Posterior cingulate gyrus (tissue), 11 donors: ENCODE data around the gene RNU6-1.

Experiments used
- DNase-seq, 10 donors: peaks; one replicate each; pipeline versions ENCODE4 v3.0.0 to v3.0.0-alpha.2; 2020 to 2021; ENCODE audit warnings: mixed read lengths in 3 of 10
- intact Hi-C: fragments of 100-400 bp; cut with DNase I; formaldehyde crosslinking; loops from one replicate; pipeline ENCODE4 v1.15.1; 2023

RNU6-1 gene

DNA sequence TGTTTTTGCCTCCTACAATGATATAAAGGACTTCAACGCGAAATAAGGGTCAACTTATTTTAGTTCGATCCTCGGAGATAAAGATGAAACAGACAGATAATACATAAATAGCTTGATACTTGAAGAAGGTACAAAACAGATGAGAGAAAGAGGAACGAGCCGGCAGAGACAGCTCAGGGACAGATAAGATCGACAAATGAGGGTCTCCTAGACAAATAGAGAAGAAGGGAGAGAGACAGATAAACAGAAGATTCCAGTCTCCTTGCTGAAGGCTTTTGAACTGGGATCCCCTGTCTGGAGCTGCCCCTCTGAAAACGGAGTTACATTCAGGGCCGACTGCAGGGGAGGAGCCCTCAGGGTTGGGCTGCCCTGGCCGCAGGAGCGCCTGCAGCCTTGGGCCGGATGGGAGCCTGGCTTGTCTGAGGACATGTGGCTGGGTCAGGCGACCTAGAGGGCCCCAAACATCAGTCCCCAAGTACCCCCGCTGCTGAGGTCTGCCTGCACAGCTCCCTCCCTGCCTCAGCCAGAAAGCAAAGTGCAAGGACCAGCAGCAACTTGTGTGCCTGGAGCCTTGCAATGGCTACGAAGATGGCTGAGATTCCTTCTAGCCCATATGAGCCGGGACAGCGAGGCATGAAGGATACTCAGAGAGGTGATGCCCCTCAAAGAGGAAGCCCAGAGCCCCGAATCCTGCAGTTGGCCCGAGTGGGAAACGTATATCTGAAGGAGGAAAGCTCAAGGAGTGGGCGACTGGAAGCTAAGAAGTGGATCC lies 15.5 kb downstream of the RNU6-1 start:
- intact Hi-C loops = no loop called here
- peak in 3 of 10 donors; percentile 18 to 80 (median 60) for DNase-seq

DNA sequence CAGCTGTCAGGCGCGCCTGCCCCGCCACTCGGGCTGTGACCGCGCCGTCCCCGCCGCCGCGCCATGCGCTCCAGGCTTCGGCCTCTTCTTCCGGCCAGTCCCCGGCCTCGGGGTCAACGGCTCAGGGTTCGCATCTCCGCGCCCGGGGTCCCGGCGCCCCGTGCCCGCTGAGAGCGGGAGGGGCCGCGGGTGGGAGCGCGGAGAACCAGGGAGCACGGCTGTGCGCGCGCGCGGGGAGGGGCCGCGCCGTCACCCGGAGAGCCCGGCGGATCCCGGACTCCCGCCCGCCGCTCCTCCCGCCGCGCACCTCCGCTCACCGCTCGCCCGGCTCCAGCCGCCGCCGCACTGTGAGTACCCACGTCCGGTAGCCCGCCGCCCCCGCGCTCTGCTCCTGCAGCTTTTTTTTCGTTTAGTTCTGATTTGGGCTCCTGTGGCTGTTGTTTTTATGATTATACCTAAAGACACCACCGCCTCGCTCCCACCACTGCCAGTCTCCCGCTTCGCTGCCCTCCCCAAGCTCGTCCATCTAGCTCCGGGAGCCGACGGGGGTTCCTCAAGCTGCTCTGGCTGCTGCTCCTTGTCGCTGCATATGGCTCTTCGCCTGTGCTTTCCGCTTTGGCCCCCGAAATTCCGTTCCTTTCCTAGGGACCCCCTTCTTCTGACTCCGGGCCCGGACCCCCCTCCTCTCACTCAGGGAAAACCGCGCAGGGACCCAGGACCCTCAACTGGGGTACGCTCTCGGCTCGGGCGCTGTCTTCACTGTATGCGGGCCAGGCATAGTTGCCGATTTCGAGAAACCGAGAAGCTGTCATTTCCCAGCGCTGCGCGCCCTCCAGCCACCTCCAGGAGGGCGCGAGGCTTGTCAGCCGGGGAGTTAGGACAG lies 16.3 kb downstream of the RNU6-1 start:
- intact Hi-C loops = no loop called here

DNA sequence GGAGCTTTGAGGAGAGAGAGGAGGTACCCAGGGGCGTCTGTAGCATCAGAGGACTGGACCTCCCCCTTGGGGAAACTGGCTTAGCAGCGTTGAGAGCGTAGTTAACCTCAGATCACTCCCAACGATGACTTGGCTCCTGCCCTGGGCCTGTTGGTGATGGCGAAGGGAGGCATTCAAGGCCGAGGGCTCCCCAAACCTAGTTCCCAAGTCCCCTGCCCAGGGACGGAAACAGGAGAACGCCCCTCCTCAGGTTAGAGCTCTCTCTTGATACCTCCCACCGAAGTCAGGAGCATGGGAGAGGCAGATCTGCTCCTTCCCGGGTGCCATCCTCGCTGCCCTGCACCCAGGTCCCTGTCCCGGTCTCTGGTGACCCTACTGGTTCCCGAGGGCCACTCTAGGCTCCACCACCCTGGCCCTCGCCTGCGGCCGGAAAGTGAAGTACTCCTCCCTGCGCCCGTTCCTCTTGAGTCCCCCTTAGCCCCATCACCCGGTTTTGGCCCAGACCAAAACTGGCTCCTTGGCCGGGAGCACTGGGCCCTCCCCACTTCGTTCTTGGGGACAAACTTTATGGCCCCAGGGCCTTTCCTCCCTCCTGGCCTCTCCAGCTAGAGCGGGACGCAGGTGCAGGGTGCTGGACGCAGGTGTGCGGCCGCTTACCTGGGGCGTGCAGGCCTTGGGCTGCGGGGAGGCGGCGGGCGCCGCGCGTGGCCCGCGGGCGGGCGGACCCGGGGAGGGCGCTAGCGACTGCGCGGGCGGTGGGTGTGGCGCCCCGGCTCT lies 17.1 kb downstream of the RNU6-1 start:
- peak in 2 of 10 donors; percentile 48 for DNase-seq
- intact Hi-C loops = no loop called here

More for the DNA sequence above, 16.3 kb downstream of the RNU6-1 start:
- DNase-seq = peak in 3 of 10 donors; percentile 60 to 81 (median 63)

DNA sequence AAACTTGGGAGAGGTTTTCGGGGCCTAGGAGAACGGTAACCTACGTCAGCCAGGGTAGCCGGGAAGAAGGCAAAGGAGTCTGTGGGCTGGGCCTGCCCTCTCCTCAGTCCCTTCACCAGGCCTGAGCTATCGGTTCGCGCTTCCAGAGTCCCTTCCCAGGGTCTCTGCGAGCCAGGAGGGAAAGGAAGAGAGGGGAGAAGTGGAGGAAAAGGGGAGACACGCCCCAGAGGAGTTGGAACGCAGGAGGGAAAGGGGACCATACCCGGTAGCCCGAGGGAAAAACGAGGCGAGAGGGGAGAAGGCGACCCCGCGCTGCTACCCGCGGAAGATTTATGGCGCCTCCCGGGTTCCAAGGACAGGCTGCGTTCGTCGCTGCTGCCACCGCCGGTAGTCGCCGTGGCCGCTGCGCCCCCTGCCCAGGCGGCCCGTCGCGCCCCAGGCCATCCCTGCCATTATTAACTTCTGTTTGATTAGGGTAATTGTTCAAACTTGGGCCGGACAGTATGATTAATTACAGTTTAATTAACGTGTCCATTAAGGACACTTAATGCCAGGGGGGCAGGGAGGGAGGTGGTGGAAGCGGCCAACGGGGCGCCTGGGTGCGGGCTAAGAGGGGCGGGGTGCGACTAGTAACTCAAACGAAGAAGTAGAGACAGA lies 17.9 kb downstream of the RNU6-1 start:
- intact Hi-C loops = no loop called here
- peak in 3 of 10 donors; percentile 3 to 47 (median 35) for DNase-seq

DNA sequence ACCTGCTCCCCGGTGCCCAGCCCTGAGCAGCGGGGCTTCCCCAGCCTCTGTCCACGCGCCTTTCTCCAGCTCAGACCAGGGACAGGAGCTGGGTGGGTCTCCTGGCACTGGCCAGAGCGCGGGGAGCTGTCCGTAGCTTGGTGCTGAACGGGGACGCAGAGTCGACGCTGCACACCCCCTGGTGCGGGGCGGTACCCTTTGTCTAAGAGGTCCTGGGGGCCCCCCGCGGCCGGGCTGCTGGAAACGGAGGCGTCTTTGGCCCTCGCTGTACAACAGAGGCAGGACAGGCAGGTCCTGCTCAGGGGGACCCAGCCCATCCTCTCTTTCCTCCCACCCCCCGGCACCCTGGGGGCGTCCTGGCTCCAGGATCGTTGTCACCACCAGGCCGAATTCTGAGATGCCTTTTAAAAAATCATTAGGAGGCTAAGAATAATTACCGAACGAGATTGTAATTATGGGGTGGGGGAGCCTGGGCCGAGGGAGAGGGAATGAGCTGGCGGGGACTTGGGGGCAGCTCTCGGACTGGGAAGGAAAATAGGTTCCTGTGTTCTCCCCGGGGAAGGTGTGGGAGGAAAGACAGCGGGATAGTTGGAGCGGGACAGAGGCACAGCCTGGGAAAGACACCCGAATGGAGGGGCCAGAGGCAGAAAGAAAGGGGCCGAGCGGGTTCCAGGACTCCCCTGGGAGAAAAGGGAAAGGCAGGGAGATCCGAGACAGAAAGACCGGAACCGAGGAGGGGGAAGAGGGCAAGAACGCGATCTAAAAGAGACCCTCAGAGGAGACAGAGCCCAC lies 18.7 kb downstream of the RNU6-1 start:
- intact Hi-C loops = no loop called here
- DNase-seq = peak in 3 of 10 donors; percentile 64 to 89 (median 78)

DNA sequence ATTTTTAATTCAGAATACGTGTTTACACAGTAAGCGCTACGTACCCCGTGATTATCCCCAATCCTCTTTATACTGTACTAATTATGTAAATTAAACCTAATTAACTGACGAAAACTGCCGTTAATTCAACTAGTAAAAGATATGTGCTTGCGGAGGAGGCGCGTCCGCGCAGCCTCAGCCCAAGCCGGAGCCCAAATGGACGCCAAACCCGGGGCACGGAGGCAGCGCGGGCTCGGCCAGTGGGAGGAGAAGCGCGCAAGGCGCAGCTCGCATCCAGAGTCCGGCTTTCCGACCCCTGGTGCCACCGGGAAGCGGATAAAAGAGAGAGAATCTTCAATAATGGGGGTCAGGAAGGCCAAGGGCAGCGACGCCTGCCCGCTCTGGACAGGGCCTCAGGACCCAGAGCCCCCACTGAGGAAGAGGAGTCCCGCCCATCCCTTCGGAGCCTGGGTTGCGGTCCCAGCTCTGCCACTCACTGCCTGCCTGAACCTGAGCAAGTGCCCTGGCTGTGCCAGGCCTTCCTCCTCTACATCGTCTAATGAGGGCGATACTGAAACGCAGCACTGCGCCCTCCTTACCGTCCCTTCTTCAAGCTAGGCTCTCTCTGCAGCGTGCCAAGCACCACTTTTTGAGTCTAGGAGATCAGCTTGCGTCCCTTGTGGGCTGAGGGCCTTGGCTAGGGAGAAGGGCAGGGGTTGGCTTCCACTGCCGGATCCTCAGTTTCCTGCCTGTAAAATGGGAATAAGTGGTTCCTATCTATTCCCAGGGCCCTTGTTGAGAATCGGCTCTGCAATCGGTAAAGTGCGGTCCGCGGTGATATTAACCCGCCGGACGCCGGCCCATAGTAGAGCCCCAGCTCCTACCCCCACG lies 19.5 kb downstream of the RNU6-1 start:
- DNase-seq = peak in 4 of 10 donors; percentile 11 to 72 (median 46)
- intact Hi-C loops = no loop called here

DNA sequence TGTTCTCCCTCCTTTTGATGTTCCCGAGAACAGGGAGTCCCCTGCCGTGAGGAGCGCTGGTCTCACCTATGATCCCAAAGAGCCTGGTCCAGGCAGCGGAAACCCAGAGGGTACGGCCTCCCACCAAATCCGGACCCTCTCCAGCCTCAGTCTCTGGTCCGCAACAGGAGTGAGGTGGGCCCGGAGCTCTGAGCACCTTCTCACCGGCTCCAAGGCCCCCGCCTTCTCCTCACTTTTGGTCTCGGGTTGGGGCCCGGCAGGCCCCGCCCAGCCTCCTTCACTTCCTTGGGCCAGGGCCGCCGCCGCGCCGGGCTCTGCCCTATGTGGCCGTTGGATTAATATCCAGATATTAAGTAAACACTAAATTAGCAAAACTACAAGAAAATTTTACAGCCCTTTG lies 20.2 kb downstream of the RNU6-1 start:
- intact Hi-C loops = no loop called here
- DNase-seq = peak in 4 of 10 donors; percentile 13 to 71 (median 48)

DNA sequence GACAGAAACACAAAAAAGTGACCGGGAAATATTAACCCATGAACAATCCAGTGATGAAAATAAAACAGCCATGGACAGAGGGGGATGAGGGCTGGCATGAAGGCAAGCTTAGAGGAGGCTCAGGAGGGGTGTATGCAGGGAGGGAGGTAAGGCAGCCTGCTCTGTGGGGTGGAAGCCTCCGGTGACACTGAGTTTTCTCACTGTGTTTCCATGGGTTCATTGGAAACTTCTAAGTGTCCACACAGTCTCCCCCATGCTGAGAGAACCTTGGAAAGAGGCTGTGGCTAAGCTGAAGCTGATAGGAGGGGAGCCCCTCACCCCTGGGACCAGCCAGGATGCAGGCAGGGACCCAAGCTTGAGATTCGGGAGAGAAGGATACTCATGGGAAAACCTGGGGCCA lies 21.4 kb downstream of the RNU6-1 start:
- DNase-seq = no peak
- intact Hi-C loops = no loop called here

DNA sequence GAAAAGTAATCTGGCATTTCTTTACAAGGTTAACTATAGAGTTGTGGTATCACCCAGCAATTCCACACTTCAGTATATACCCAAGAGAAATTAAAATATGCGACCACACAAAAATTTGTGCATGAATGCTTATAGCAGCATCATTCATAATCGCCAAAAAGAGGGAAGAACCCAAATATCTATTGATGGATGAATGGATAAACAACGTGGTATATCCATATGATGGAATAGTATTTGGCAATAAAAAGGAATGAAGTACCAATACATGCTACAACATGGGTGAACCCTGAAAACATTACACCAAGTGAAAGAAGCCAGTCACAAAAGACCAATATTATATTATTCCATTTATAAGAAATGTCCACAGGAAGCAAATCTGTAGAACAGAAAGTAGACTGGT lies 23.2 kb downstream of the RNU6-1 start:
- DNase-seq = no peak

DNA sequence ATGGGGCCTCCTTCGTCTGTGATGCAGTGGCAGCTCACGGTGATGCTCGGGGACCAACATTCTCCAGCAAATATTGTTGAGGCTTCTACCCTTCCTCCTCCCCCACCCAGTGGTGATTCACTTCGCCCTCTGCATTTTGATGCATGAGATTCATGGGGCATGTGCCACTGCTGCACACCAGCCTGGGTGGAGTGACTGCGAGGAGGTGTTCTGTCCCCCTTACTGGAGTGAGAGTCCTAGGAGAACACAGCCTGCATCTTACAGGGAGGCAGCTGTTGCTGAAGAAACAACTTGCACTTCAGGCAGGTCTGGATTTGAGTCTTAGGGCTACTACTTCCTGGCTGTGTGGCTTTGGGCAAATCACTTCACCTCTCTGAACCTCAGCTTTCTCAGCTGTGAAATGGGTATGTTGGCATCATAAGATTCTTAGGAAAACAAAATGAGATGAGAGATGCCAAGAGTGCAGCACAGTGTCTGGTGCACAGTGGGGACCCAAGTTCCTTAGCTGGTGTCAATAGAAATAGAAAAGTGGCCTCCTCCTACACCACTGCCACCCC lies 24.7 kb downstream of the RNU6-1 start:
- intact Hi-C loops = no loop called here
- no peak for DNase-seq

More for the DNA sequence above, 23.2 kb downstream of the RNU6-1 start:
- intact Hi-C loops = no loop called here

DNA sequence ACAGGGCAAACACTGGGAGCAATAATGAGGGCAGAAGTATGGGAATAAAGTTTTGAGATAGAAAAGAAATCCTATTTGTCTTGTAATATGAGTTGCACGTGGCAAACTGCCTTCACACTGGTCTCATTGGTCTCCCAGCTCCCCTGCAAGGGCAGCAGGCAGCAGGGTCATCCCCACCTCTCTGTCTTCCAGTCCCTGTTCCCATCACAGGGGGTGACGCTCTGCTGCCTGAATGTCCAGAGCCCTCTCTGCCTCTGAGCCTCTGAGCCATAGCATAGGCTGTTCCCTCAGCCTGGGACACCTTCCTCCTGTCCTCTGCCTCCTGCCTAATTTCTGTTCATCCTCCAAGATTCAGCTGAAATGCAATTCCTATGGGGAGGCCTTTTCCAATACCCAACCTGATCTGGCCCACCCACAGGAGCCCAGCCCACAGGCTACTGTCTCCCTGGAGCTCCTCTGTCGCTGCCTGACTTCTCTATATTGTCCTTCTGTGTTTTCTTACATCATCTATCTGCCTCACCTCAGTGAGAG lies 26.7 kb downstream of the RNU6-1 start:
- peak in 1 of 10 donors; percentile 18 for DNase-seq
- intact Hi-C loops = no loop called here

DNA sequence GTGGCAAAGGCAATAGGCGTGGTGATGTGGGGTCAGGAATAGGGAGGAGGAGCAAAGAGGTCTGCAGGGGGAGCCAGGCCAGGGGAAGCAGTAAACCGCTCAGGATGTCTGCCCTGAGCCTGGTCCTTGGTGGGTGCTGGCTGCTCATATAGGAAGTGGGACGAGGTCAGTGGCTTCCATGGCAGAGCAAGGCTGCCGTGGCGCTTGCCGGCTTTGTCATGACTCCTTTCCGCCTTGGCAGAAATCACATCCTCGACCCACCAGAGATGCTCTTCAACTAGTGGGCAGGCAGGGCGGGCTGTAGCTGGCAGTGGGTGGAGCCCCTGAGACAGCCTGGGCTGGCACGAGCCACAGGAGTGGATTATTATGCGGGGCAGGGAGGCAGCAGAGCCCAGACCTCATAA lies 27.6 kb downstream of the RNU6-1 start:
- peak in 1 of 10 donors; percentile 68 for DNase-seq
- intact Hi-C loops = no loop called here

DNA sequence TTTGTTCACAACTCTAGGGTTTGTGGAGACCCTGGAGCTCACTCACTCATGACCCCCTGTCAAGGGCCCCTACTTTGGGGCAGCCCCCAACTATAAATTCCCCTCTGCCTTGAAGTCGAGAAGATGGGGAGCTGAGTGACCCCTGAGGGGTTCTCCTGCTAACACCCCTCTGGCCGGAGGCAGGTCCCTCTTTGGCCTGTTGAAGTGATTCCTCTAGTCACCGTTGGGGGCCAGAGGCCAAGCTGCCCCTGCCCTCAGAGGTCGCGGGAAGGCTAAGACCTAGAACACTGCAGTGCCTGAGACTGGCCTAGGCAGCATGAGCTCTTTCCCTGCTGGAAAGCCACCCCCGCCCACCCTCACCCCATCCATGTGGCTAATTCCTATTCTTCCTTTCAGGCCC lies 30.0 kb downstream of the RNU6-1 start:
- DNase-seq = no peak
- intact Hi-C loops = no loop called here

DNA sequence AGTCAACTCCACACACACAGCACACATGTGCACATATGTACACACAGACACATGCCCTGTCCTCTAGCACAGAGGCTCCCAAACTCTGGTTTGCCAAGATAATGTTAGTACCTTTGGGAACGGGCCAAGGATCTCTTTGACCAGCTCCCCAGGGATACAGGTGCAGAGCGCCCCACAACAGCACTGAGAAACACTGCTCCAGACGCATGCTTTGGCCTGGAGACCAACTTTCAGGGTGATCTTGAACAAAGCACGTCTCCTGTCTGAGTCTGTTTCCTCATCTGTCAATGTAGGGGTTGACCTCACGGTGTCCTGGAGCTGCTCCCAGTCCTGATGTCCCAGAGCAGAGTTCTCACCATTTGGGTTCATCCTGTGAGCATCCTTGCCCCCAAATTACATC lies 30.4 kb downstream of the RNU6-1 start:
- no peak for DNase-seq

DNA sequence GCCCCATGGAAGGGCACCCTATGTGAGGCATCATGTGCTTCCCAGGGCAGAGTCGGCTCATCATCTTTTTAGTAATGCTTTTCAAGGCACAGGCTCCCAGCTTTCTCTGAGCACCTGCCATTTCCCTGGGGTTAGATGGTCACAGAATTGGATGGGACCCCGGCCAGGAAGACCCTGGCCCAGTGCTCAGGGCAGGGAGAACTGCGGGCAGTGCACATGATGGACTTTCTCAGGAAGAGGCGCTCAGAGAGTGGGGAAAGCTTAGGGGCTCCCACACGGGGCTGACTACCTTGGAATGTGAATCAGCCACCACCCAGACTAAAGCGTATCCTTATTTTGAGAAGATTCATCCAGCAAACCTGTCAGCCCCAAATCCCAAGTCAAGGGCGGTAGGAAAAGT lies 31.0 kb downstream of the RNU6-1 start:
- intact Hi-C loops = no loop called here
- peak in 1 of 10 donors; percentile 4 for DNase-seq

More for the DNA sequence above, 30.4 kb downstream of the RNU6-1 start:
- intact Hi-C loops = no loop called here

DNA sequence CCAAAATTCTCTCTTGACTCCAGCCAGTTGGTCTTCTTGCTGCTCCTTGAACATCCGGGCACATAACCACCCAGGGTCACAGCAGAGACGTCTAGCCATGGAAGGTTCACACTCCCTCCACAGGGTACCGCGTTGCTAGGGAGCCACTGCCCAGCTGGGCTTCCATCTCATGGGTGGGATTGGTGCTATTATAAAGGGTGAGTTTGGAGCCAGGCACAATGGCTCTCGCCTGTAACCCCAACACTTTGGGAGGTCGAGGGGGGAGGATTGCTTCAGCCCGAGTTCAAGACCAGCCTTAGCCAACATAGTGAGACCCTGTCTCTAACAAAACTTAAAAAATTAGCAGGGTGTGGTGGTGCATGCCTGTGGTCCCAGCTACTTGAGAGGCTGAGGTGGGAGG lies 32.0 kb downstream of the RNU6-1 start:
- intact Hi-C loops = no loop called here
- no peak for DNase-seq

DNA sequence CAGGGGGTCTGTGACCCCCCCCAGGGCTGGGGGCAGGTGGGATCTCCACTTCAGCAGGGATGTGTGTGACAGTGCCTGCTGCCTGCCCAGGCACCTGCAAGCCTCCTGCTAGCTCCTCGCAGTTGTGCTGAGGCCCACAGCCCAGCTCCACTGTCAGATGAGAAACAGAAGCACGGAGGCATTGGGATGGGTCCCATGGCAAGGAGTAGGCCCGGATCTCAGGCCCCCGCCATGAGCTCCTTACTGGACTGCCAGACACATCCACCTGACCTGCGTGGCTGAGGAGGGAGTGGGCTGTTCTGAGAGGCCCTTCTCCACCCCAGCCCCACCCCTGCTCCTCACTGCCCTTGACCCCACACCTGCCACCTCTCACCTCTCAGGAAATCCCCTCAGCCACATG lies 32.7 kb downstream of the RNU6-1 start:
- intact Hi-C loops = no loop called here
- DNase-seq = peak in 1 of 10 donors; percentile 5

DNA sequence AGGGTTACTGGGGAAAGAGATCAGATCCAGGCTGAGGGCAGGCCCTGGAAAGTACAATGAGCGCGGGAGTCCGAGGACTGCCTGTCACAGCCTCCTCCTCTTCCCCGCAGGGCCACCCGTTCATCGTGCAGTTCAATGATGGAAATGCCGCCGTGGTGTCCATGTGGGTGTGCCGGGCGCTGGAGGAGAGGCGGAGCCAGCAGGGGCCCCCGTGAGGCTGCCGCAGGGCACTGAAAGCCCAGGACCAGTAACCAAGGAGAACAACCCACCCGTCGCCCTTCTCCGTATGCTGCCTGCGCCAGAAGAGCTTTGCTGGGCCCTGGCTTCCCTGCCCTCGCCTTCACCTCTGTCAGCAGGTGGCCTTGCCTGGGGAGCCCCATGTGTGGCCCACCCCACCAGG lies 33.3 kb downstream of the RNU6-1 start:
- peak in 1 of 10 donors; percentile 4 for DNase-seq

More for the DNA sequence above, 33.3 kb downstream of the RNU6-1 start:
- intact Hi-C loops = no loop called here
